ENCODE measurements around the gene DNAJB12. TPM values are rescaled to one million over a fixed set of nuclear protein-coding genes. Genes with fewer than 3 reads are reported as not detected.
"Not testable (repeated sequence)": the region's sequence is repeated elsewhere in the genome, so short reads cannot be mapped to it uniquely, and the experiment has no call there.

Gene DNAJB12
- total RNA-seq, 1 experiment from 2014 or later, result 27.6 TPM

DNA sequence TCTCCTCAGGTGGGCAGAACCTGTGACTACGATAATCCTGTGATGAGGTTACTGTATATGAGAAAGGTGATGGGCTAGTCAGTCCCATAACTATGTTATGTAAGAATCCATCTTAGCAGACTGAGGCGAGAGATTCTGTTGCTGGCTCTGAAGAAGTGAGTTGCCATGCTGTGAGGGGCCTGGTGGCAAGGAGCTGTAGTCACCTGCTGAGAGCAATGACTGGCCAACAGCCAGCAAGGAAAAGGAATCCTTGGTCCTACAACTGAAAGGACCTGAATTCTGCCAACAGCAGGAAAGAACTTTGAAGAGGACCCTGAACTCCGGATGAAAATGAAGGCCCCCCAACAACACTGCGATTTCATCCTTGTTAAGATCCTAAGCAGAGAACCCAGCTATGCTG, 31.0 kb upstream of the DNAJB12 start:
- no peak overlapping the region for H4K5ac ChIP-seq (ENCODE audit: insufficient read length, low read depth, low read length)
- DNase-seq, result no peak
- H2BK20ac ChIP-seq (ENCODE audit: low read depth, low read length, poor library complexity, severe bottlenecking), result no peak overlapping the region
- H4K91ac ChIP-seq (ENCODE audit: insufficient read length, low read depth, low read length), result no peak overlapping the region
- no peaks in the 10 kb centered on the region for H4K20me1 ChIP-seq (ENCODE audit: control insufficient read depth, insufficient read depth, insufficient read length)
- no peak overlapping the region for H4K8ac ChIP-seq (replicated peaks; ENCODE audit: insufficient read length, low read depth, low read length)
- no peak overlapping the region for H3K4me3 Mint-ChIP-seq
- TF ChIP-seq, protein P1, sequence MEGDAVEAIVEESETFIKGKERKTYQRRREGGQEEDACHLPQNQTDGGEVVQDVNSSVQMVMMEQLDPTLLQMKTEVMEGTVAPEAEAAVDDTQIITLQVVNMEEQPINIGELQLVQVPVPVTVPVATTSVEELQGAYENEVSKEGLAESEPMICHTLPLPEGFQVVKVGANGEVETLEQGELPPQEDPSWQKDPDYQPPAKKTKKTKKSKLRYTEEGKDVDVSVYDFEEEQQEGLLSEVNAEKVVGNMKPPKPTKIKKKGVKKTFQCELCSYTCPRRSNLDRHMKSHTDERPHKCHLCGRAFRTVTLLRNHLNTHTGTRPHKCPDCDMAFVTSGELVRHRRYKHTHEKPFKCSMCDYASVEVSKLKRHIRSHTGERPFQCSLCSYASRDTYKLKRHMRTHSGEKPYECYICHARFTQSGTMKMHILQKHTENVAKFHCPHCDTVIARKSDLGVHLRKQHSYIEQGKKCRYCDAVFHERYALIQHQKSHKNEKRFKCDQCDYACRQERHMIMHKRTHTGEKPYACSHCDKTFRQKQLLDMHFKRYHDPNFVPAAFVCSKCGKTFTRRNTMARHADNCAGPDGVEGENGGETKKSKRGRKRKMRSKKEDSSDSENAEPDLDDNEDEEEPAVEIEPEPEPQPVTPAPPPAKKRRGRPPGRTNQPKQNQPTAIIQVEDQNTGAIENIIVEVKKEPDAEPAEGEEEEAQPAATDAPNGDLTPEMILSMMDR (conservative IDR thresholded peaks at IDR 0.05), result no peak
- H3K9me3 Mint-ChIP-seq, result no peaks in the 10 kb centered on the region
- no CpG with 5 or more reads among the region's 4 CpGs for WGBS (ENCODE audit: extremely low coverage, insufficient read length, low lambda C conversion rate)
- no peak overlapping the region for H3T11ph ChIP-seq (ENCODE audit: low read length)
- H3K9ac ChIP-seq (ENCODE audit: extremely low read depth, insufficient read length, low read length), result no peak overlapping the region
- H3K4ac ChIP-seq (ENCODE audit: low read depth, low read length), result no peak overlapping the region
- H3K27ac Mint-ChIP-seq, result peak overlapping the region in 2 of 3 experiments; percentile 62 to 66; a peak in 3 of 7 replicates
- H3K4me1 Mint-ChIP-seq, result peaks cover 28% of the 10 kb centered on the region in 2 experiments
- H3K9me3 ChIP-seq (ENCODE audit: control insufficient read depth, low read depth, low read length), result no peaks in the 10 kb centered on the region
- H3K56ac ChIP-seq (ENCODE audit: insufficient read length, low read depth, low read length), result no peak overlapping the region
- H3K23ac ChIP-seq (ENCODE audit: insufficient read length, low read depth, low read length), result no peak overlapping the region
- H3K36me3 Mint-ChIP-seq (ENCODE audit: insufficient read depth in 1 of 3, low read depth in 3 of 3), result no peaks in the 10 kb centered on the region
- no peak overlapping the region for H2AK5ac ChIP-seq (ENCODE audit: insufficient read length, low read length)
- H3K79me1 ChIP-seq (ENCODE audit: insufficient read depth, low read depth, low read length, poor library complexity, severe bottlenecking), result no peaks in the 10 kb centered on the region
- H3K18ac ChIP-seq (ENCODE audit: insufficient read length, low read depth, low read length), result no peak overlapping the region
- no peak overlapping the region for H2BK12ac ChIP-seq (ENCODE audit: insufficient read length, low read depth, low read length)
- no peaks in the 10 kb centered on the region for H3K27me3 ChIP-seq (ENCODE audit: insufficient read depth, low read length)
- no peaks in the 10 kb centered on the region for H3K23me2 ChIP-seq (ENCODE audit: insufficient read length, low read depth, low read length, poor library complexity, severe bottlenecking)
- no peak overlapping the region for H2BK5ac ChIP-seq (ENCODE audit: insufficient read length, low read length)
- no peaks in the 10 kb centered on the region for H3K27me3 Mint-ChIP-seq (ENCODE audit: low read depth)
- no peak overlapping the region for H3K14ac ChIP-seq (ENCODE audit: insufficient read depth, low read length)
- no peak overlapping the region for H2BK15ac ChIP-seq (ENCODE audit: low read depth, low read length)
- no peak overlapping the region for H3K4me2 ChIP-seq (ENCODE audit: insufficient read depth, insufficient read length, low read length)
- H2BK120ac ChIP-seq (ENCODE audit: low read depth, low read length, poor library complexity, severe bottlenecking), result no peak overlapping the region
- H2AFZ ChIP-seq (ENCODE audit: low read length), result no peak overlapping the region
- no peaks in the 10 kb centered on the region for H3K79me2 ChIP-seq (ENCODE audit: insufficient read depth, low read length)
- H3K27ac ChIP-seq (ENCODE audit: insufficient read length, low read depth, low read length), result no peak overlapping the region
- peaks cover 3% of the 10 kb centered on the region; the same call in 1 of the 2 replicates for H3K4me1 ChIP-seq (ENCODE audit: insufficient read depth, low read length)

GRCh38 chr10:72384982-72385381, 30.3 kb upstream of the DNAJB12 start:
- H3K36me3 Mint-ChIP-seq (ENCODE audit: insufficient read depth in 1 of 3, low read depth in 3 of 3); H3K23ac ChIP-seq (ENCODE audit: insufficient read length, low read depth, low read length): not testable (repeated sequence)
- peak overlapping the region in 2 of 3 experiments; percentile 18 to 79; a peak in 3 of 7 replicates for H3K27ac Mint-ChIP-seq

More at GRCh38 chr10:72384982-72385381, 30.3 kb upstream of the DNAJB12 start:
- H3K23me2 ChIP-seq (ENCODE audit: insufficient read length, low read depth, low read length, poor library complexity, severe bottlenecking); H3K79me2 ChIP-seq (ENCODE audit: insufficient read depth, low read length); H3K18ac ChIP-seq (ENCODE audit: insufficient read length, low read depth, low read length); H3K4me3 Mint-ChIP-seq; H2BK12ac ChIP-seq (ENCODE audit: insufficient read length, low read depth, low read length); H3K4me1 ChIP-seq (ENCODE audit: insufficient read depth, low read length); H2AK5ac ChIP-seq (ENCODE audit: insufficient read length, low read length); H3K56ac ChIP-seq (ENCODE audit: insufficient read length, low read depth, low read length); H2BK120ac ChIP-seq (ENCODE audit: low read depth, low read length, poor library complexity, severe bottlenecking); H2BK5ac ChIP-seq (ENCODE audit: insufficient read length, low read length); H4K91ac ChIP-seq (ENCODE audit: insufficient read length, low read depth, low read length); H3K9ac ChIP-seq (ENCODE audit: extremely low read depth, insufficient read length, low read length); H4K5ac ChIP-seq (ENCODE audit: insufficient read length, low read depth, low read length); H3K79me1 ChIP-seq (ENCODE audit: insufficient read depth, low read depth, low read length, poor library complexity, severe bottlenecking); H2BK15ac ChIP-seq (ENCODE audit: low read depth, low read length); H4K20me1 ChIP-seq (ENCODE audit: control insufficient read depth, insufficient read depth, insufficient read length); H3K4me2 ChIP-seq (ENCODE audit: insufficient read depth, insufficient read length, low read length); H3K9me3 Mint-ChIP-seq; H3K27me3 Mint-ChIP-seq (ENCODE audit: low read depth); H3K4ac ChIP-seq (ENCODE audit: low read depth, low read length); H3K27ac ChIP-seq (ENCODE audit: insufficient read length, low read depth, low read length); H2BK20ac ChIP-seq (ENCODE audit: low read depth, low read length, poor library complexity, severe bottlenecking); DNase-seq; H3K27me3 ChIP-seq (ENCODE audit: insufficient read depth, low read length); H3K9me3 ChIP-seq (ENCODE audit: control insufficient read depth, low read depth, low read length); H3K14ac ChIP-seq (ENCODE audit: insufficient read depth, low read length); H4K8ac ChIP-seq (replicated peaks; ENCODE audit: insufficient read length, low read depth, low read length); H3T11ph ChIP-seq (ENCODE audit: low read length); H2AFZ ChIP-seq (ENCODE audit: low read length): not testable (repeated sequence)
- peaks cover 30 to 31% of the 10 kb centered on the region in 2 experiments for H3K4me1 Mint-ChIP-seq
- no CpG with 5 or more reads among the region's 7 CpGs for WGBS (ENCODE audit: extremely low coverage, insufficient read length, low lambda C conversion rate)
